ENCODE results near the gene THBS3. TPM values are rescaled to one million over a fixed set of nuclear protein-coding genes. Genes with fewer than 3 reads are reported as not detected.

The THBS3 gene
- total and polyA plus RNA-seq, 2 of the 13 experiments (the other 11 are each of a cell fraction or from before 2014, with no cell fraction given), result 0.86 to 3.6 TPM

DNA sequence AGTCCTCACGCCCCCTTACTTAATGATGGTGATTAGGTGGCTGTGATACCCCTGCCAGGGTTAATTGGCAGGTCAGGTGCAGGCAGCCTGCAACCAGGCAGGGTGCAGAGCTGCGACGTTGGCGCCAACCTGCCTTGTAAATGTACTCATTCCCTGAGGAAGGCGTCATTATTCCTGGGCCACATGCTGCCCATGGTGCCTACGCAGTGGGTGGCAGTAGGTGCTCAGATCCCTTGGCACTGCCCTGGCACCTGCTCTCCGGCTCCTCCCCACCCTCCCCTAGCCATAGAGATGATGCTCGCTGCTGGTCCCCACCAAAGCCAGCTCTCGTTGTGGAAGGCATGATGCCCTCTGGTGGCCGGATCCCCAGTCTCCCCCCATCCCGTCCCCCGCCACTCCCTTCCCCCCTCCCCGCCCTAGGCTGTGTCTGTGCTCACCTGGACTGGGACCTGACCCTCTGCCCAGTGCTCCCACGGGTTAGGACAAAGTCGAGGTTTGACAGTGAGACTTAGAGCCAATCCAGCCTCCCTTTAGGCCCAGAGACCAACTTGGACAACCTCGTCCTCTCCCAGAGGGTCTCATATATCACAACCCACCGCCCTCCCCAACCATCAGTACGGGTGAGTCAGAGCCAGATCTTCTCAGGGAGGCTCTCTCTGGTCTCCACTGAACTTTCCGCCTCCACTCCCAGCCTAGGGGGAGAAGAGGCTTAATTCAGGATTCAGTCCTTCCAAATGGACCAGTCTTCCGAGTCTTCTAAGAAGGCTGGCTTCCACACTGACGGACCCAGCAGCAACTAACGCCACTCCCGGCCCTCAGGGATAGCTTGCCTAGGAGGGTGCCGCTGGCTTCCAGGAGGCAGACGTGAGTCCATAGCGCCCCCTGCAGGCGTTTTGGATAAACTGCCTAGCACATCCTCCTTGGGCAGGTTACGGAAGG is 40.3 kb downstream of the THBS3 start (continued):
- TF ChIP-seq ZNF777 (CRISPR knock-in tag; IDR thresholded peaks at IDR 0.05) (no peak), RFX1 (IDR thresholded peaks at IDR 0.05) (no peak), CBX2 (IDR thresholded peaks at IDR 0.05; ENCODE audit: low read depth, low read length) (no peak), CBX2 (CRISPR knock-in tag; IDR thresholded peaks at IDR 0.05; ENCODE audit: low read depth) (no peak), ZNF7 (CRISPR knock-in tag; IDR thresholded peaks at IDR 0.05) (no peak), SP5 (CRISPR knock-in tag; IDR thresholded peaks at IDR 0.05; ENCODE audit: borderline replicate concordance, low read depth) (no peak), HHEX (CRISPR knock-in tag; IDR thresholded peaks at IDR 0.05) (no peak), MBD4 (IDR thresholded peaks at IDR 0.05; ENCODE audit: borderline replicate concordance, low read length) (no peak), ZNF713 (CRISPR knock-in tag; IDR thresholded peaks at IDR 0.05) (peak; percentile 11; the same call in 1 of the 2 replicates), SMAD1 (CRISPR knock-in tag; IDR thresholded peaks at IDR 0.05; ENCODE audit: borderline replicate concordance, low read depth) (no peak), CAMTA2 (CRISPR knock-in tag; IDR thresholded peaks at IDR 0.05; ENCODE audit: borderline replicate concordance) (no peak), NFATC3 (CRISPR knock-in tag; IDR thresholded peaks at IDR 0.05) (no peak), ZNF20 (CRISPR knock-in tag; IDR thresholded peaks at IDR 0.05) (no peak), SNRNP70 (IDR thresholded peaks at IDR 0.05; ENCODE audit: low read depth, low read length) (no peak), ZNF563 (CRISPR knock-in tag; IDR thresholded peaks at IDR 0.05) (no peak), MIER3 (CRISPR knock-in tag; IDR thresholded peaks at IDR 0.05; ENCODE audit: borderline replicate concordance) (no peak), ZNF747 (CRISPR knock-in tag; IDR thresholded peaks at IDR 0.05; ENCODE audit: borderline replicate concordance) (peak; percentile 52; the same call in 1 of the 2 replicates), ZNF207 (IDR thresholded peaks at IDR 0.05; ENCODE audit: borderline replicate concordance) (no peak), ZC3H4 (CRISPR knock-in tag; IDR thresholded peaks at IDR 0.05; ENCODE audit: borderline replicate concordance) (no peak), NCOA1 (CRISPR knock-in tag; IDR thresholded peaks at IDR 0.05) (no peak), NBN (conservative IDR thresholded peaks at IDR 0.05) (no peak), ZNF788 (CRISPR knock-in tag; IDR thresholded peaks at IDR 0.05; ENCODE audit: borderline replicate concordance) (peak; percentile 39; the same call in 1 of the 2 replicates)
- TF ChIP-seq, protein P1, sequence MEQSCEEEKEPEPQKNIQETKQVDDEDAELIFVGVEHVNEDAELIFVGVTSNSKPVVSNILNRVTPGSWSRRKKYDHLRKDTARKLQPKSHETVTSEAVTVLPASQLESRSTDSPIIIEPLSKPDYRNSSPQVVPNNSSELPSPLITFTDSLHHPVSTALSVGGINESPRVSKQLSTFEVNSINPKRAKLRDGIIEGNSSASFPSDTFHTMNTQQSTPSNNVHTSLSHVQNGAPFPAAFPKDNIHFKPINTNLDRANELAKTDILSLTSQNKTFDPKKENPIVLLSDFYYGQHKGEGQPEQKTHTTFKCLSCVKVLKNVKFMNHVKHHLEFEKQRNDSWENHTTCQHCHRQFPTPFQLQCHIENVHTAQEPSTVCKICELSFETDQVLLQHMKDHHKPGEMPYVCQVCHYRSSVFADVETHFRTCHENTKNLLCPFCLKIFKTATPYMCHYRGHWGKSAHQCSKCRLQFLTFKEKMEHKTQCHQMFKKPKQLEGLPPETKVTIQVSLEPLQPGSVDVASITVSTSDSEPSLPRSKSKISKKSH (CRISPR knock-in tag; IDR thresholded peaks at IDR 0.05; ENCODE audit: borderline replicate concordance), result 0 out of 2 replicates have a peak, but pooled peaks have one; percentile 41
- TF ChIP-seq, protein P2, sequence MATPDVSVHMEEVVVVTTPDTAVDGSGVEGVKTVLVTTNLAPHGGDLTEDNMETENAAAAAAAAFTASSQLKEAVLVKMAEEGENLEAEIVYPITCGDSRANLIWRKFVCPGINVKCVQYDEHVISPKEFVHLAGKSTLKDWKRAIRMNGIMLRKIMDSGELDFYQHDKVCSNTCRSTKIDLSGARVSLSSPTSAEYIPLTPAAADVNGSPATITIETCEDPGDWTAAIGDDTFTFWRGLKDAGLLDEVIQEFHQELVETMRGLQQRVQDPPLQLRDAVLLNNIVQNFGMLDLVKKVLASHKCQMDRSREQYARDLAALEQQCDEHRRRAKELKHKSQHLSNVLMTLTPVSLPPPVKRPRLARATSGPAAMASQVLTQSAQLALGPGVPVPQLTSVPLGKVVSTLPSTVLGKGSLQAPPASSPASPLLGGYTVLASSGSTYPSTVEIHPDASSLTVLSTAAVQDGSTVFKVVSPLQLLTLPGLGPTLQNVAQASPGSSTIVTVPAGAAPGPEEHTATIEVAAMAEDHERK (CRISPR knock-in tag; IDR thresholded peaks at IDR 0.05; ENCODE audit: low read depth), result no peak
- TF ChIP-seq, protein P3, sequence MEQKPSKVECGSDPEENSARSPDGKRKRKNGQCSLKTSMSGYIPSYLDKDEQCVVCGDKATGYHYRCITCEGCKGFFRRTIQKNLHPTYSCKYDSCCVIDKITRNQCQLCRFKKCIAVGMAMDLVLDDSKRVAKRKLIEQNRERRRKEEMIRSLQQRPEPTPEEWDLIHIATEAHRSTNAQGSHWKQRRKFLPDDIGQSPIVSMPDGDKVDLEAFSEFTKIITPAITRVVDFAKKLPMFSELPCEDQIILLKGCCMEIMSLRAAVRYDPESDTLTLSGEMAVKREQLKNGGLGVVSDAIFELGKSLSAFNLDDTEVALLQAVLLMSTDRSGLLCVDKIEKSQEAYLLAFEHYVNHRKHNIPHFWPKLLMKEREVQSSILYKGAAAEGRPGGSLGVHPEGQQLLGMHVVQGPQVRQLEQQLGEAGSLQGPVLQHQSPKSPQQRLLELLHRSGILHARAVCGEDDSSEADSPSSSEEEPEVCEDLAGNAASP (CRISPR knock-in tag; IDR thresholded peaks at IDR 0.05; ENCODE audit: borderline replicate concordance), result peak; percentile 42; the same call in 1 of the 2 replicates
